Fibroblast of skin of left biceps (primary cell): Measurements from ENCODE around the gene DLGAP5.

Source experiments
- DNase-seq, 2 experiments: peaks; one replicate each; pipeline ENCODE4 v3.0.0-alpha.2; 2013; ENCODE audit warnings: low read depth in 2 of 2

Gene DLGAP5

DNA sequence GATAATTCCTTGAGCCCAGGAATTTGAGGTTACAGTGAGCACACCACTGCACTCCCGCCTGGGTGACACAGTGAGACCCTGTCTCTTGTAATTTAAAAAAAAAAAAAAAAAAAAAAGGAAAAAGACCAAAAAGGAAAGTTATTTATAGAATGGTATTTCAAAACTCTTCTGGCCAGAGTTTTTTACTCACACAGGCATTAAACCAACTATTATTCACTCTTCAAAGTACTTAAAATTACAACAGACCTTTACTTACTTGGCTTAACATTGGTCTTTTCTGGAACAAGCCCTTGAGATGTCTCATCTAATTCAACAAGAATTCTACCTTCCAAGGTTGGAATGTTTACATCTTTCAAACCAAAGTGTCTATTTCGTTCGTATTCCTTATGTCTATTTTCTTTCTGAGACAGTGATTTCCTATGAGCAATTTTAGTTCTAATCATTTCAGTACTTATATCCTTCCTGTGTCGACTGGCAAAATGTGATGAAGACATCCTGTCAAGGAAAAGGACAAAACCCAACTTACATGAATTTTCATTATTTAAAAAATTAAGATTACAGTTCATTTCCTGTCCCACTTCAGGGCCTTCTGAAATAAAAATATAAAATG is 2.6 kb downstream of the DLGAP5 start:
- DNase-seq = no peak

DNA sequence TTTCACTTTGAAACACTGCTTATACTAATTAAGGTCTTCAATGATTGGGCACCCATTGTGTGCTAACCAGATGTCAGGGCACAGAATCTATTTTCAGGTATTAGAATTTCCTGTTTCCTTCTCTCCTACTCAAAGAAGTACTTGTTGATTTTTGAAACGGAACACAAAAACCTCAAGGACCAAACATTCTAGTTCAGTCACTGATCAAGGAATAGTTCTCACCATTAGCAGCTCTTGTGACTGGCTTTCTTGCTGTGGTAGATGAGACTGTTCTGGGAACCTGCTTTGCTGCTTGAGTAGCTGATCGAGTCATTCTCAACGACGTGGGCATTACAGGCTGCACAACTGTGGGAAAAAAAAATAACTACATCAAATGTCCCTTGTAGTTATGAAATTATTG is 11.0 kb downstream of the DLGAP5 start:
- no peak for DNase-seq

DNA sequence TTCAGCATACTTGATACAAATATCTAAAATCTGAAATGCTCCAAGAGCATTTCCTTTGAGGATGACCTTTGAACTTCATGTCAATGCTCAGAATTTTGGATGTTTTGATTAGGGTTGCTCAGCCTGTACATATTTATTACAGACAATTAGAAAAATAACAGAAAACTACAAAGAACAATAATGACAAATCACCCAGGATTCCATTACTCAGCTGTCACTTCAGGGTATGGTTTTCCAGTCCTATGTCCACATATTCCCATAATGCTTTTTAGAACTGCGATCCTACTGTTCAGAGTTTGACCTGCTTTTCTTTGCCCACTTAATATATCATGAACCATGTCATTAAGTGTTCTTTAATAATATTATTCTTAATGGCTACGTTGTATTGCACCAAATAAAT is 11.4 kb downstream of the DLGAP5 start:
- DNase-seq = no peak

DNA sequence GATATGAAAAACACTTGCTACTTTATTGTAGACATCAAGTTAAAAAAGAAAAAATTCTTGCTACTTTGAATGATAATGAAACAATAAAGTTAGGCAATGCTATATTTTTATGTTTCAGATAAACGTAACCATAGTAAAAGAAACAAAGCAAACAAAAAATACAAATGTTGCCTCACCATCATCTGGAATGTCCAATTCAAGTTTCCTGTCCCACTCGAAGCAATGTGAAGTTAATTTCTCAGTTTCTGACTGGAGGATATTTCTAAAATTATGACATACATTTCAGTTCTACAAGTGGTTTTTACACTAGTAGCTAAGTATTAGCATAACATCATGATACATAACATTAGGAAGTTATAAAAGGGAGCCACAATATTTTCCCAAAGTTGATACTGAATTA is 20.9 kb downstream of the DLGAP5 start:
- no peak for DNase-seq

DNA sequence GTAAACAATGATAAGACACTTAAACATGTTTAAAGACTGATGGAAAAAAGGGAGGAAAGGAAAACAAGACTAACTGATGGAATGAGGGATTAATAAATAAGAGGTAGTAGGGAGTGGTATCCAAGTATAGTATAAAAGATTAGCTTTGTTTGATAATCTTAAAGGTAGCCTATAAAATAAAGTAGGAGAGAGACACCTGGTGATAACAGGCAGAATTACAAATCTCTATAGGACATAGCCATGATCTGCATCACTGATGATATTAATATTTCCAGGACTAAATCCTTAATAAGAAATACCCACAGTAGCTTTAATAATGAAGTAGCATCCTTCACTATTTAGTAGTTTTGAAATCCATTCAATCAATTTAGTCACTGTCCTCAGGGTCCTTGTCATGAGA is 30.4 kb downstream of the DLGAP5 start:
- DNase-seq = peak; percentile 11 to 17

DNA sequence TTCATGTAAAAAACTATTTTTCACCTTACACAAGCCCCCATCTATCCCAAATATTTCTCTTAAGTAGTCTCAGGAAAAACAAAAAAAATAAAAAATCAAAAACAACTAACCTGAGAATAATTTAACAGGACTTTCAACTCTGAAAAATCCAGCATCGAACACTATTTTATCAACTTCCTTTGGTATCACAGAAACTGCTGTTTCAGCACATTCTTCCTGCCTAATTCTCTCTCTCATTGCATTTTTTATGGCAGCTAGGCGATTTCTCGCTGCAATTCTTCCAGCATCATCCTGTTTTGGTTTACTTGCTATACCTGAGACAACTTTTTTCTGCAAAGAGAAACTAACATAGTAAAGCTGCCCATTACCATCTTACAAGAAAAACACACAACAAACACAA is 33.0 kb downstream of the DLGAP5 start:
- no peak for DNase-seq

DNA sequence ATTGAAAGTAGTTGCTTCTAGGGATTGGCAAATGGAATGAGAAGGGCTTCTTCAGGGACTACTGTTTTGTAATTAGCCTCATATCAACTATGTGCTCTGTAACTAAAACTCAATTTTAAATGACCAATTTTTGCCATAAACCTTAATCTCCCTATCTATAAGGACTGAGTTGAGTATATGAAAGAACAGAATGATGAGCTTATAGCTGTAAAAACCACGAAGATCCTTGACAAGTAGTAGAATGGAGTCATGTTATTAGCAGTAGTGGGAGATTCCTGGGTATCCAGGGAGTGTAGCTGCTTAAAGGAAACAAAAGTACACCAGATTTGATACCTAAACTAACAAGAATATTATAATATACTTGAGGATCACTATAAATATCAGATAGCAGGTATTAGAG is 34.3 kb downstream of the DLGAP5 start:
- no peak for DNase-seq

DNA sequence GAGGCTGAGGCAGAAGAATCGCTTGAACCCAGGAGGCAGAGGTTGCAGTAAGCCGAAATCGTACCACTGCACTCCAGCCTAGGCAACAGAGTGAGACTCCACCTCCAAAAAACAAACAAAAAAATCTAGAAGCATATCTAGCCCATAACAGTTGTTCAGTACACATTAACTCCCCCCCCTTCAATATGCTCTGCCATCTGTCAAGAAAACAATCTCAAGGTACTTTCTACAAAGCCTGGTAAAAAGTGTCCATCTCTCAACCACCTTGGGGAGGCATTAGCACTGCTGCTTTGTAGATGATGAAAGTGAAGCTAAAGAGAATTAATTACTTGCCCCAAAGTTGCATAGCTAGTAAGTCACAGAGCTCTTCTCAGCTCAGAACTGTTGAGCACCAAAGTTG is 37.4 kb downstream of the DLGAP5 start:
- no peak for DNase-seq

DNA sequence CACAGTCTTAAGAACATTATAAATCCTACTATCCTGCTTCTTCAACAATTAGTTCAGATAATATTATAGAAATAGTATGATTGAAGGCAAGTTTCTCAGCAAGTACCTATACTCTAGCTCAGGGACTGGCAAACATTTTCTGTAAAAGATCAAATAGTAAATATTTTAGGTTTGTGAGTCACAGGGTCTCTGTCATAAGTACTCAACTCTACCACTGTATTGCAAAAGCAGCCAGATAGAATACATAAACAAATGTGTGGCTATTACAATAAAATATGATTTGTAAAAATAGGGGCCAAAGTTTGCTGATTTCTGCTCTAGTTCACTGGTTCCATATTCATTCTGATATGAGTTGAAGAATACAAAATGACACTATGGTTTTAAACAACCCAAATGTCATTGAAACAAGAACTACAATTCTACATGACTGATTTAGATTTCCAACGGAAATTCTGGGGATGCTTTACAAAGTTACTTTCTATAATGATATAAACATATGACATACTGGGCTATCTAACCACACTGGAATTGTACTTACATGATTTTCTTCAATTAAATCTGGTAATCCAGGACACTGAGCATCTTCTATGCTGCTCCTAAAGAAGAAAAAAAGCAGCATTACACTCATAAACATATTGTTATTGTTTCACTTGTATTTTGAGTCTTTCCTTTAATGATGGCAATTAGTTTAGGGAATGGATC is 39.2 kb downstream of the DLGAP5 start:
- DNase-seq = no peak

DNA sequence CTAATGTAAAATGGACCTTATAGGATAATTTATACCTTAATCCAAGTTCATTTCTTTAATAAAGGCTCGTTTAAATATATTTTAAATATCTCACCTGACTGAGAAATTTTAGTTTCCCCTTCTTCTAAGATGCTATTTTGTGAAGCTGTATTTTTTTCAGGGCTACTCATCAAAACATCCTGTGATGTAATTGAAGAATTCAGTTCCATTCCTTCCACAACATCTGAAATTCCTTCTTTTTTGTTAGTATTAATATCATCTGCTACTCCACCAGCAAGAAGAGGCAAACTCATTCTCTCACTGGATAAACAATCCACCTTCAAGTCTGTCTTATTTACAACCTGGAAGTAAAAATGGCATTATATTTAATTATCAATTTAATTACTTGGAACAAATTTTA is 39.8 kb downstream of the DLGAP5 start:
- no peak for DNase-seq

DNA sequence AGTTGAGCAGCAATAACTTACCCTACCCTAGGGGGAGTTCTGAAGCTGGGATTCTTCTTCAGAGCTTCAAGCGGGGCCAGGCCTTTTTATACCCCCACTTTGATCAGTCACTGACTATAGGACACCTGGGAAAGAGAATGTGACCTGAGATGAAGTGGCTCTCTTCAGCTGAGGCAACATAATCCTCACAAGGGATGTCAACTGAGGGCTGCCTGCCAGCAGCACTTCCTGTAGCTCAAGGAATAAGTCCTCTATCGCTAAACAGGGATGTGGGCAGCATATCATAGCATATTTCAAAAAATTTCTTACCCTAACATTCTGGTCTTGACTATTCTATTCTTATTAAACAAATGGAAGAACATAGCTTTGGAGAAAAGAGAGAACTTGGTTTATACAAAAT is 45.0 kb downstream of the DLGAP5 start:
- no peak for DNase-seq

DNA sequence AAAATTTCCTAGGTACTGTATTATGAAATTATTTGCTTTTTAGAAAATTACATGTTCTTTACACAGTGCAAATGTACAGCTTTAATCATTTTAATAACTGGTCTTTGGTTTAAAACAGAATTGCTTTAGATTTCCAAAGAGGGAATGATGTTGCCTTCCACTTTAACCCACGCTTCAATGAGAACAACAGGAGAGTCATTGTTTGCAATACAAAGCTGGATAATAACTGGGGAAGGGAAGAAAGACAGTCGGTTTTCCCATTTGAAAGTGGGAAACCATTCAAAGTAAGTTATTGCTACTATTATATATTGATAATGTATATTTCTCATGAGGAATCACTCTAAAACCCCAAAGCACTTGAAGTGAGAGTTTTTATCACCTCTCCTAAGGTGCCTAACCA is 48.9 kb downstream of the DLGAP5 start:
- DNase-seq = no peak

DNA sequence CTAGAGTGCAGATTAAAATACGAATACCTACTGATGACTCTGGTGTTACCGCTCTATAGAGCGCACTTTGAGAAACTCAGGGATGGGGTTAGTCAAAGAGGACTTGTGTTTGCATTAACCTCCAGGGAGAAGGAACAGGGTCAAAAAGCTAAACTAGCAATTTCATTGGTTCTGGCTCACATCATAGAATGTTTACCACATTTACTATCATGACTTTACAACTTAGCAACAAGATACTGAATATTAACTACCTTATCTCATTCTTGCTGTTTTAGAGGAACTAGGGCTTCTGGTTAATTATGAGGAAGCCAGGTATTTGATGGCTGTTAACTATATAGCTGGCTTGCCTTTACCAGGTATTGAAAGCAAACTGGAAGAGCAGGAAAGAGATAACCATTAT is 49.6 kb downstream of the DLGAP5 start:
- DNase-seq = no peak

DNA sequence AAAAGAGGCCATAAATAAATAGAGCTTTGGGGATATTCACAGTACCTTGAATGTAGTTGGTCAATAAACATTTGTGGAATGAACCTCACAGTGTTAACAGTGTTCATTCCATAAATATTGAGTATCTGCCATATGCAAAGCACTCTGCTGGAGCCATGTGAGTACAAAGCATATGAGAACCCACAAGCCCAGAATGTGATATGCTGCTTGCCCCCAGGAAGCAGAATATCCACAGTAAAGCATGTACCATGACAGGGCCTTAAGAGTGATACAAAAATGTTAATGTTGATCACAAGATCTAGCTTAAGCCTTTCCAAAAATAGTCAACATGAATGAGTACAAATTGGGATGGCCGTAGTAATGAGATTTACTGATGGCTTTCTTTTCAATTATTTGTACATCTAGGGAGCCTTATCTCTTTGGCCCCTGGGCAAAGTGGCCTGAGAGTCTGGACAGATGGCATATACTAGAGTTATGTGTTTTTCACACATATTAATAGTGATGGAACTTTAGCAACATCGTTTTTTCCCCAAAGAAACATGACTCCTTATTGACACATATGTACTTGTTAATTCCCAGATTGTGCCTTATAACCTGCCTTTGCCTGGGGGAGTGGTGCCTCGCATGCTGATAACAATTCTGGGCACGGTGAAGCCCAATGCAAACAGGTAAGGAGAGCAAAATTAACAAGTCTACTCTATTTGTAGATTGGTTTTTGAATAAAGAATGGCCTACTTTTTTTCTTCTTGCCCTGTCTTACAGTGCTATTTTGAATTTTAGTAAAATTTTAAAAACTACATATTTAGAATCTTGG is 51.5 kb downstream of the DLGAP5 start:
- no peak for DNase-seq

DNA sequence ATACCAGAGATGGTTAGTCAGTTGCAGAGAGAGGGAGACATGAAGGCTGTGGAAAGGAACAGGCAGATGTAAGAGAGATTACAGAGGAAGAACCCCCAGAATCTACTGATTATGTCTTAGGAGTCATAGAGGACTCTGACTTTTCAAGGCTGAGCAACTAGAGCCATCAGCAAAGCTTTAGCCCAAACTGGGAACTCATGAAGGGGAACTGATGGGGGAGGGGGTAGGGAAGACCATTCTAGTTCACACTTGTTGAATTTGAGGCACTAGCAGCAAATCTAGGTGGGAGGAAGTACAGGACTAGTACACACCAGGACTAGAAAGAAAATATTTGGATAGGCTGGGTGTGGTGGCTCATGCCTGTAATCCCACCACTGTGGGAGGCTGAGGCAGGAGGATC is 52.2 kb downstream of the DLGAP5 start:
- DNase-seq = no peak

DNA sequence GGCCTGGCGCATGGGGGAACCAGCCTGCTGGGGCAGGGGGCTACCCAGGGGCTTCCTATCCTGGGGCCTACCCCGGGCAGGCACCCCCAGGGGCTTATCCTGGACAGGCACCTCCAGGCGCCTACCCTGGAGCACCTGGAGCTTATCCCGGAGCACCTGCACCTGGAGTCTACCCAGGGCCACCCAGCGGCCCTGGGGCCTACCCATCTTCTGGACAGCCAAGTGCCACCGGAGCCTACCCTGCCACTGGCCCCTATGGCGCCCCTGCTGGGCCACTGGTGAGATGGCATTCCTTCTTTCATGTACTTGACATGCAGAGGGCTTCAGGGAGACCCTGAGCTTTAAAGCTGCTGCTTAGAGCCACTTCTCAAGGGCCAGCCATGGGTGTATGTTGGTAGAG is 53.3 kb downstream of the DLGAP5 start:
- DNase-seq = no peak

DNA sequence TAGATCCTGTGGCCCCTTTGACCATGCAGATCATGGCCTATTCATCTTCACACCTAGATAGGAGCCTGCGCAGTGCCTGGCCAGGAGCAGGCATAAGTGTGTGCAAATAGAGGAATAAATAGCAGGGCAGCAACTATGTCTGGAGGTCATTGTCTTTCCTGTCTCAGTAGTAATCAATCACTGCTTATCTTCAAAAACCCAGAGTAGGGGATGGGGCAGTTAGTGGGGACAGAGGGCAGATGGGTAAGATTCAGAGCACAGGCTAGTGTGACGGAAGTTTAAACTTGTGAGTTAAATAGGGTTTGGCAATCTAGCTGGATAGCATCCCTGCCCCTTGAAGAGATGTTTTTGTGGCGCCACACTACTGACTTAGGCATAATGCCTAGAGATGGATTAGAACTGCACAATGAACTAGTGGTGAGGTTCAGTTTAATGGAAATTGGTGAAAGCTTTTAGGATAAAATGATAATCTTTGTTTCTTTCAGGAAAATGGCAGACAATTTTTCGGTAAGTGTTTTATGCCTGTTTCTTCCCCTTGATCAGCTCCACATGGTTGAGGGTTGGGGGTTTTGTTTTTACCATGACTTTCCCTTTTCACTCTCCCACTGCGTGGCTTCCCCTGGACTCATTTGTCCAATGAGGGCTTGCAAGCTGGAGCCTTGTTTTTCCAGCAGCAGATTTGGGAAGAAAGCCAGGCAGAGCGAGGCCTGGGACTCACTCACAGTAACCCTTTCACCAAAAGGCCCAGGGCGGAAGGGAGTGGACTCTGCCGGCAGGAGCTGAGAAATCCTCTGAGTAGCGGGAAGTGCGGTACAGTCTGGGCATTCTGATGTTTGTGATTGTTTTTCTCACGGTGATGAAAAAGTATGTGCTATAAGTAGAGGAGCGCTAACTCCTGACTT is 54.2 kb downstream of the DLGAP5 start:
- DNase-seq = peak in 1 of 2 experiments; percentile 15

DNA sequence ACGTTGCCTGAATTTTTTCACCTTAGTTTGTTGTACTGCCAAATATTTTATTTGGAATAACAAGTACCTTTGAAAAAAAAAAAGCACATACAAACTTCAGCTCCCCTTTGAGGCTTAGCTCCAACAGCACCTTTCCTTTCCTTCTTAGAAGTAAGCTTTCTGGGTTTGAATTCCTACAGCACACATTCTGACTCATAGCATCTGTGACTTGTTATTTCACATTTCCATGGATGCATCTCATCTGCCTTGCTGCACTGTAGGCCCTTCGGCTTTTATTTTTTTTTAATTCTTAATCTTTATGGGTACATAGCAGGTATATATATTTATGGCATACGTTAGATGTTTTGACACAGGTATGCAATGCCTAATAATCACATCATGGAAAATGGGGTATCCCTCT is 55.1 kb downstream of the DLGAP5 start:
- peak in 1 of 2 experiments; percentile 16 for DNase-seq

DNA sequence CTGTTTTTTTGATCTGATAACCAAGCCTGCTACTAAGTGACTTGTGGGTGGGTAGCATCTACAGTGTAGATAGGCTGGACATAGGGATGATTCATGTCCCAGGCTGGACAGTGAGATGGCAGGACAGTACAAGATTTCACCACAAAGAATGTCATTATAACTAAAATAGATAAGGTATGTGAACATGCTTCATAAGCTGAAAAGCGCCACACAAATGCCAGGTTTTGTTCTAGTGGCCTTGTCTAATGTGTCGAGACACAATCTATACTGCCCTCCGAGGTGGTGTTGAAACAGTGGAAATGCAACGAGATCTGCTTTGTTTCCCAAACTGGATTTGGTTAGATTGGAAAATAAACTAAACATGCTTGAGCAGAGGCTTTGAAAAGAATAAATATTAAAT is 58.0 kb downstream of the DLGAP5 start:
- no peak for DNase-seq

DNA sequence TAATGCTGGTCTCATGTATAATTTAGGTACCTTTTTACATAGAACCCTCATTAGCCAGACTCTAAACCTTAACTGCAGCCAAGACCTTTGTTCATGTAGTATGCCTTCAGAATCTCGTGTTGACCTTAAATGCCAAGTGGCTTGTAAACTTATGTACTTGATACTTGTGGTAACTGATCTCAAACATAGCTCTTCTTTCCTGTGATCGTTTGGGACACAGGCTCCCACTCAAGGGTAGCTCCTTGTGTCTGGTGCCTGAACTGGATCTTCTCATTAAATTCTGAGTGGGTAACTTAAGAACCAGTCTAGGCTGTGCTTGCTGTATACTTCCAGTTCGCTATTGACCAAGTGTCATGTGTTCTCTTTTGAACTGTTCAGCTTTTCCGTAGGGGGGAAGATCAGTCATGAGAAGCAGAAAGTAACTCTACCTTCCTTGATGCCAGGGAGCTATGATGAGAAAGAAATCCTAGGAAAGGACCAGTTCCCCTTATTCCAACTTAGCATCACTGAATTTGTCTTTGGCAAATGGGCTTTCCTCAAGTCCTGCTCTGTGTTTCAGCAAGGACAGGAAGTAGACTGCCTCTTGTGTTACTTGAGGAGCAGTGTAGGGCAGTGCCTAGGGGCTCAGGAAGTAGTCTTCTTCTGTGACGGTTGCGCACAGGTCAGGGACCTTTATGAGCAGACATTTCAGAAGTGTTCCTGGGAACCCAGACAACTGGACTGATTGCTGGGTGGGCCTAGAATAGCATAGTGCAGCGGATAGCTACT is 59.8 kb downstream of the DLGAP5 start:
- DNase-seq = no peak

DNA sequence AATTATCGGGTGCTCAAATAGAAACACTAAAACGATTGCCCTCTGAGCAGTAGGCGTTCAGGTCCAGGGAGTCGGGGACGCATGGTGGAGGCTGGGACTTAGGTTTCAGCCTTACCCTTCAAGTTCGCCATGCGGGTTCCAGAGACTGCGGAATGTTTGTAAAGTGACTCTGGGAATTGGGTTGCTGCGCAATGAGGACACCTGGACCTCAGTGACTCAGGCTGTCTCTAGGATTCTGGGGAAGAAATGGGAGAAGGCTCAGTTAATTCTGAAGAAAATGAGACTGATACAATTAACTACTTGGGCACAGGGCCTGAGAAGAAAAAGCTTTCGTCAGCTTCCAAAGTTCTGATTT is 61.2 kb downstream of the DLGAP5 start:
- no peak for DNase-seq
